GM19240 (cell line): ENCODE measurements around the gene DDX42.
"Not testable (repeated sequence)": the region's sequence is repeated elsewhere in the genome, so short reads cannot be mapped to it uniquely, and the experiment has no call there.

Experiments used
- DNase-seq: peaks from one replicate; pipeline ENCODE4 v3.0.0; 2011; ENCODE audit warnings: low spot score; ENCODE audit not compliant: insufficient read length

The DDX42 gene

GRCh38 chr17:63774969-63775265 is 947 bp downstream of the DDX42 start:
- no peak for DNase-seq

GRCh38 chr17:63775420-63775819 is 1.4 kb downstream of the DDX42 start:
- no peak for DNase-seq

- DNase-seq = no peak
These were observed 6.5 kb downstream of the DDX42 start for GRCh38 chr17:63780507-63780906.

- DNase-seq = no peak
These were observed 7.0 kb downstream of the DDX42 start for GRCh38 chr17:63780928-63781327.

GRCh38 chr17:63783522-63783921 is 9.6 kb downstream of the DDX42 start:
- no peak for DNase-seq

GRCh38 chr17:63785556-63785955 is 11.6 kb downstream of the DDX42 start:
- no peak for DNase-seq

GRCh38 chr17:63786117-63786516 is 12.1 kb downstream of the DDX42 start:
- DNase-seq = no peak

GRCh38 chr17:63786971-63787711 is 13.2 kb downstream of the DDX42 start:
- DNase-seq = no peak

GRCh38 chr17:63790057-63790456 is 16.1 kb downstream of the DDX42 start:
- no peak for DNase-seq

GRCh38 chr17:63792055-63792729 is 18.2 kb downstream of the DDX42 start:
- no peak for DNase-seq

- not testable (repeated sequence) for DNase-seq
These were observed 22.4 kb downstream of the DDX42 start for GRCh38 chr17:63796375-63796774.

GRCh38 chr17:63798572-63799106 is 24.7 kb downstream of the DDX42 start:
- DNase-seq = no peak

GRCh38 chr17:63800783-63801182 is 26.8 kb downstream of the DDX42 start:
- no peak for DNase-seq

- no peak for DNase-seq
These were observed 30.4 kb downstream of the DDX42 start for GRCh38 chr17:63804328-63804727.

GRCh38 chr17:63805591-63805990 is 31.6 kb downstream of the DDX42 start:
- no peak for DNase-seq

- DNase-seq = no peak
These were observed 36.0 kb downstream of the DDX42 start for GRCh38 chr17:63809970-63810369.

- DNase-seq = no peak
These were observed 42.2 kb downstream of the DDX42 start for GRCh38 chr17:63816123-63816522.

- no peak for DNase-seq
These were observed 42.7 kb downstream of the DDX42 start for GRCh38 chr17:63816669-63817068.

GRCh38 chr17:63817736-63818385 is 43.9 kb downstream of the DDX42 start:
- DNase-seq = no peak

GRCh38 chr17:63819131-63819530 is 45.2 kb downstream of the DDX42 start:
- DNase-seq = no peak

GRCh38 chr17:63819585-63820537 is 45.9 kb downstream of the DDX42 start:
- no peak for DNase-seq
